Left ventricle myocardium inferior (tissue), 1 donor: ENCODE measurements around the gene UGT8. TPM values are rescaled to one million over a fixed set of nuclear protein-coding genes. Genes with fewer than 3 reads are reported as not detected.
"Not testable (repeated sequence)": the region's sequence is repeated elsewhere in the genome, so short reads cannot be mapped to it uniquely, and the experiment has no call there.

Experiments
- DNase-seq: peaks from one replicate; pipeline ENCODE4 v3.0.0-alpha.2; 2020
- H3K27ac ChIP-seq: fragments of 200-600 bp; replicated peaks from 2 replicates; pipeline ENCODE4 v1.8.0; 2021
- H3K27me3 ChIP-seq: fragments of 200-600 bp; 2 replicates; pipeline ENCODE4 v1.8.0; 2021; ENCODE audit warnings: low read depth
- H3K36me3 ChIP-seq: fragments of 200-600 bp; 2 replicates; pipeline ENCODE4 v1.8.0; 2021
- H3K4me1 ChIP-seq: fragments of 200-600 bp; 2 replicates; pipeline ENCODE4 v1.8.0; 2021
- H3K4me3 ChIP-seq: fragments of 200-600 bp; 2 replicates; pipeline ENCODE4 v1.8.0; 2021; ENCODE audit warnings: mild to moderate bottlenecking, moderate library complexity
- H3K9me3 ChIP-seq: fragments of 200-600 bp; replicated peaks from 2 replicates; pipeline ENCODE4 v1.8.0; 2021
- intact Hi-C: fragments of 100-400 bp; cut with micrococcal nuclease; formaldehyde crosslinking; loops from one replicate; pipeline ENCODE4 v1.11.0; 2022
- total RNA-seq: library from RNA; stranded (reverse); fragmentation: NEBNext Ultra II Directional; extraction: Animal tissue kit (Norgen Biotek cat#: 25700); gene quantifications from one replicate; pipeline ENCODE4 v1.2.1, GENCODE V29; 2021
- TF ChIP-seq, protein P1 (sequence below): fragments of 200-600 bp; IDR thresholded peaks from 2 replicates; pipeline ENCODE4 v1.8.0; 2021; ENCODE audit warnings: antibody characterized with exemption, mild to moderate bottlenecking, borderline replicate concordance
- donor health status: DM: no; HTN: yes; CAD: no; lungs with severe emphysema.

Gene UGT8
- total RNA-seq, 1 donor from 2014 or later = not detected

DNA sequence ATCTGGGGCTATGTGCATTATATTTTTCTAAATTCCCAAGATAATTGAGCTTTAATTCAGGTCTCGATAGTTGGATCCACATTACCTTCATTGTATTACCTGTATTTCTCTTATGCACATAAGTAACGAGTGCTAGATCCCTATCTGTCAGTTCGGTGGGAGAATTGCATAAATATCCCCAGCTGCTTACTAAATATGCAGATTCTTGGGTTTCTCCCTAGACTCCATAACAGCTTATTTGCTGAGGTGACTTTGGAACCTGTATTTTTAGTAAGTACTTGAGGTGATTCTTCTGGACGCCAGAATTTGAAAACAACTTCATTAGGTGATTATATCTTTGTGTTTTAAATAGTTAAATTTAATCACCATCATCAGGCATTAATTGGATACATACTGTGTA is 15.0 kb downstream of the UGT8 start:
- H3K27ac ChIP-seq = no peak overlapping the region
- DNase-seq = no peak
- H3K4me3 ChIP-seq = no peak overlapping the region
- H3K27me3 ChIP-seq = peaks cover 9% of the 10 kb centered on the region
- intact Hi-C loops = no loop called here
- H3K9me3 ChIP-seq = no peaks in the 10 kb centered on the region
- no peaks in the 10 kb centered on the region for H3K36me3 ChIP-seq
- H3K4me1 ChIP-seq = no peaks in the 10 kb centered on the region
- TF ChIP-seq, protein P1, sequence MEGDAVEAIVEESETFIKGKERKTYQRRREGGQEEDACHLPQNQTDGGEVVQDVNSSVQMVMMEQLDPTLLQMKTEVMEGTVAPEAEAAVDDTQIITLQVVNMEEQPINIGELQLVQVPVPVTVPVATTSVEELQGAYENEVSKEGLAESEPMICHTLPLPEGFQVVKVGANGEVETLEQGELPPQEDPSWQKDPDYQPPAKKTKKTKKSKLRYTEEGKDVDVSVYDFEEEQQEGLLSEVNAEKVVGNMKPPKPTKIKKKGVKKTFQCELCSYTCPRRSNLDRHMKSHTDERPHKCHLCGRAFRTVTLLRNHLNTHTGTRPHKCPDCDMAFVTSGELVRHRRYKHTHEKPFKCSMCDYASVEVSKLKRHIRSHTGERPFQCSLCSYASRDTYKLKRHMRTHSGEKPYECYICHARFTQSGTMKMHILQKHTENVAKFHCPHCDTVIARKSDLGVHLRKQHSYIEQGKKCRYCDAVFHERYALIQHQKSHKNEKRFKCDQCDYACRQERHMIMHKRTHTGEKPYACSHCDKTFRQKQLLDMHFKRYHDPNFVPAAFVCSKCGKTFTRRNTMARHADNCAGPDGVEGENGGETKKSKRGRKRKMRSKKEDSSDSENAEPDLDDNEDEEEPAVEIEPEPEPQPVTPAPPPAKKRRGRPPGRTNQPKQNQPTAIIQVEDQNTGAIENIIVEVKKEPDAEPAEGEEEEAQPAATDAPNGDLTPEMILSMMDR = no peak

- Histone ChIP-seq H3K27ac (no peak overlapping the region), H3K27me3 (peaks cover 9% of the 10 kb centered on the region), H3K4me1 (no peaks in the 10 kb centered on the region), H3K9me3 (no peaks in the 10 kb centered on the region), H3K4me3 (no peak overlapping the region), H3K36me3 (no peaks in the 10 kb centered on the region)
- TF ChIP-seq, protein P1 = no peak
- DNase-seq = no peak
- intact Hi-C loops = no loop called here
These were observed 16.8 kb downstream of the UGT8 start for GRCh38 chr4:114615435-114615834.

GRCh38 chr4:114616036-114616435 is 17.4 kb downstream of the UGT8 start:
- H3K4me1 ChIP-seq, H3K27ac ChIP-seq, DNase-seq, H3K9me3 ChIP-seq, H3K27me3 ChIP-seq, H3K4me3 ChIP-seq, H3K36me3 ChIP-seq, intact Hi-C loops: not testable (repeated sequence)

DNA sequence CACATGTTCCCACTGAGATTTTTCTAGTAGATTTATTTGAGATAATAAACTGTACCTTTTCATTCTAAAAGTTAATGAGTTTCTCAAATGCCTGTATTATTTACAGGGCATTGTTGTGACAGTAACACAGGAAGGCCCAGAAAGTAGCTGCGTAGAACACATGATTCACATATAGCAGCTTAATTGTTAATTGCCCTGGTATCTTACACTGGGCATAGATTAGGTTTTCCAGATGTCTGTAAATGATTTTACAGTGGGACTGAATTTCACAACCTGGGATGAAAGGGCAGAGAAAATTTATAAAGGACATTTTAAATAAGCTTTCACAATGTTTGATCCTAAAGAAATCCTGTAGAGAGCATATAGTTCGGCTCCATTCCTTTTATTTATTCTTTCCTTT is 27.6 kb downstream of the UGT8 start:
- TF ChIP-seq, protein P1 = no peak
- no peak for DNase-seq
- Histone ChIP-seq H3K9me3 (no peaks in the 10 kb centered on the region), H3K27me3 (no peaks in the 10 kb centered on the region), H3K27ac (no peak overlapping the region), H3K36me3 (no peaks in the 10 kb centered on the region), H3K4me3 (no peak overlapping the region), H3K4me1 (no peaks in the 10 kb centered on the region)
- intact Hi-C loops = no loop called here

- DNase-seq = no peak
- Histone ChIP-seq H3K9me3 (no peaks in the 10 kb centered on the region), H3K27ac (no peak overlapping the region), H3K27me3 (no peaks in the 10 kb centered on the region), H3K36me3 (no peaks in the 10 kb centered on the region), H3K4me1 (no peaks in the 10 kb centered on the region), H3K4me3 (no peak overlapping the region)
- intact Hi-C loops = no loop called here
- TF ChIP-seq, protein P1 = no peak
These were observed 37.8 kb downstream of the UGT8 start for GRCh38 chr4:114636192-114636935.

GRCh38 chr4:114642173-114642780 is 43.7 kb downstream of the UGT8 start:
- Histone ChIP-seq H3K27ac (no peak overlapping the region), H3K9me3 (no peaks in the 10 kb centered on the region), H3K4me3 (no peak overlapping the region), H3K36me3 (no peaks in the 10 kb centered on the region), H3K27me3 (no peaks in the 10 kb centered on the region), H3K4me1 (no peaks in the 10 kb centered on the region)
- DNase-seq = no peak
- TF ChIP-seq, protein P1 = no peak
- intact Hi-C loops = no loop called here
